IPS DF 6.9 (cell line): ENCODE results near the gene BRMS1.
A peak's percentile ranks its signal among the peaks of the same experiment; 100 is the strongest.
"Not testable (repeated sequence)": the region's sequence is repeated elsewhere in the genome, so short reads cannot be mapped to it uniquely, and the experiment has no call there.

Source experiments
- DNase-seq: peaks from one replicate; pipeline ENCODE4 v3.0.0-alpha.2; 2013; ENCODE audit warnings: low read depth, low spot score
- H3K27ac ChIP-seq: one replicate; pipeline ENCODE4 v1.5.1; 2013; ENCODE audit warnings: low read length, control low read depth
- H3K27me3 ChIP-seq: 2 replicates; pipeline ENCODE4 v1.6.1; 2013; ENCODE audit warnings: mild to moderate bottlenecking, low read length; ENCODE audit not compliant: control insufficient read depth, insufficient read depth
- H3K36me3 ChIP-seq: 2 replicates; pipeline ENCODE4 v1.6.1; 2013; ENCODE audit warnings: low read length; ENCODE audit not compliant: control insufficient read depth, insufficient read depth
- H3K4me1 ChIP-seq: 2 replicates; pipeline ENCODE4 v1.6.1; 2013; ENCODE audit warnings: low read length; ENCODE audit not compliant: control insufficient read depth, insufficient read depth
- H3K4me3 ChIP-seq: 2 replicates; pipeline ENCODE4 v1.5.1; 2013; ENCODE audit warnings: mild to moderate bottlenecking, low read length
- H3K9me3 ChIP-seq: 2 replicates; pipeline ENCODE4 v1.6.1; 2013; ENCODE audit warnings: low read length, inconsistent platforms; ENCODE audit not compliant: control insufficient read depth, insufficient read depth
- WGBS: extraction: QIAGEN DNeasy Blood & Tissue Kit; methylation state at CpG from one replicate; pipeline ENCODE4 v1.1.7; 2013; ENCODE audit warnings: mixed read lengths, missing lambda C conversion rate; ENCODE audit not compliant: insufficient read length, insufficient coverage; 5-methylcytosine and 5-hydroxymethylcytosine counted together

Gene BRMS1

GRCh38 chr11:66362481-66363147 lies 17.7 kb upstream of the BRMS1 start:
- Histone ChIP-seq H3K36me3 (peaks cover 34% of the 10 kb centered on the region), H3K27ac (no peak overlapping the region), H3K4me3 (no peak overlapping the region), H3K27me3 (no peaks in the 10 kb centered on the region), H3K9me3 (no peaks in the 10 kb centered on the region), H3K4me1 (no peaks in the 10 kb centered on the region)
- DNase-seq = no peak
- no CpG with 5 or more reads among the region's 9 CpGs for WGBS

GRCh38 chr11:66361502-66361941 lies 16.6 kb upstream of the BRMS1 start:
- no peaks in the 10 kb centered on the region for H3K9me3 ChIP-seq
- no peak overlapping the region for H3K4me3 ChIP-seq
- no peaks in the 10 kb centered on the region for H3K27me3 ChIP-seq
- no peaks in the 10 kb centered on the region for H3K4me1 ChIP-seq
- no peak for DNase-seq
- peaks cover 24% of the 10 kb centered on the region for H3K36me3 ChIP-seq
- WGBS = no CpG with 5 or more reads among the region's 6 CpGs
- no peak overlapping the region for H3K27ac ChIP-seq

- no CpG with 5 or more reads among the region's 15 CpGs for WGBS
- H3K27ac ChIP-seq = no peak overlapping the region
Observed at GRCh38 chr11:66360406-66361073, 15.6 kb upstream of the BRMS1 start.

GRCh38 chr11:66359662-66360087 lies 14.8 kb upstream of the BRMS1 start:
- DNase-seq = no peak
- Histone ChIP-seq H3K36me3 (peaks cover 11% of the 10 kb centered on the region), H3K27ac (no peak overlapping the region), H3K4me3 (no peak overlapping the region), H3K27me3 (no peaks in the 10 kb centered on the region), H3K9me3 (no peaks in the 10 kb centered on the region), H3K4me1 (no peaks in the 10 kb centered on the region)
- WGBS = no CpG with 5 or more reads among the region's 3 CpGs

More at GRCh38 chr11:66360406-66361073, 15.6 kb upstream of the BRMS1 start:
- Histone ChIP-seq H3K9me3 (no peaks in the 10 kb centered on the region), H3K4me1 (no peaks in the 10 kb centered on the region), H3K36me3 (peaks cover 17% of the 10 kb centered on the region), H3K4me3 (no peak overlapping the region), H3K27me3 (no peaks in the 10 kb centered on the region)
- no peak for DNase-seq

- H3K36me3 ChIP-seq, H3K4me1 ChIP-seq, H3K27ac ChIP-seq, H3K4me3 ChIP-seq, DNase-seq, H3K9me3 ChIP-seq, H3K27me3 ChIP-seq: not testable (repeated sequence)
- WGBS = no CpG with 5 or more reads among the region's 8 CpGs
Observed at GRCh38 chr11:66350560-66351235, 5.8 kb upstream of the BRMS1 start.

- no peak overlapping the region for H3K4me3 ChIP-seq
- H3K27me3 ChIP-seq = no peaks in the 10 kb centered on the region
Observed at GRCh38 chr11:66349084-66349386, 4.1 kb upstream of the BRMS1 start.

GRCh38 chr11:66347425-66348276 lies 2.7 kb upstream of the BRMS1 start, which contains the start of gene B4GAT1:
B4GAT1 (minus strand) TSS chr11:66347629; CDS start chr11:66347545, 84 bp downstream.
- no peaks in the 10 kb centered on the region for H3K36me3 ChIP-seq
- no CpG with 5 or more reads among the region's 101 CpGs for WGBS
- no peak within 1 kb of the TSS for H3K27ac ChIP-seq
- no peaks in the 10 kb centered on the region for H3K4me1 ChIP-seq
- no peaks in the 10 kb centered on the region for H3K27me3 ChIP-seq
- H3K9me3 ChIP-seq = no peaks in the 10 kb centered on the region
- no peak for DNase-seq
- peak within 1 kb of the TSS; percentile 95 for H3K4me3 ChIP-seq

More at GRCh38 chr11:66349084-66349386, 4.1 kb upstream of the BRMS1 start:
- Histone ChIP-seq H3K27ac (no peak overlapping the region), H3K4me1 (no peaks in the 10 kb centered on the region), H3K36me3 (no peaks in the 10 kb centered on the region), H3K9me3 (no peaks in the 10 kb centered on the region)
- no peak for DNase-seq
- WGBS = no CpG with 5 or more reads among the region's 2 CpGs

GRCh38 chr11:66346476-66347424 lies 1.8 kb upstream of the BRMS1 start:
- H3K4me3 ChIP-seq = peak overlapping the region; percentile 95
- peaks cover 2% of the 10 kb centered on the region for H3K36me3 ChIP-seq
- no CpG with 5 or more reads among the region's 68 CpGs for WGBS
- H3K27me3 ChIP-seq = no peaks in the 10 kb centered on the region
- H3K27ac ChIP-seq = no peak overlapping the region
- no peaks in the 10 kb centered on the region for H3K9me3 ChIP-seq
- H3K4me1 ChIP-seq = no peaks in the 10 kb centered on the region
- DNase-seq = no peak

- Histone ChIP-seq H3K9me3 (no peaks in the 10 kb centered on the region), H3K4me1 (no peaks in the 10 kb centered on the region), H3K36me3 (peaks cover 10% of the 10 kb centered on the region), H3K4me3 (peak overlapping the region; percentile 8; the same call in 1 of the 2 replicates), H3K27me3 (no peaks in the 10 kb centered on the region), H3K27ac (no peak overlapping the region)
- DNase-seq = no peak
- no CpG with 5 or more reads among the region's 7 CpGs for WGBS
Observed at GRCh38 chr11:66345316-66345649, 379 bp upstream of the BRMS1 start.
